ENCODE measurements around the gene SLC5A5. TPM values are rescaled to one million over a fixed set of nuclear protein-coding genes. Genes with fewer than 3 reads are reported as not detected.

Gene SLC5A5
- total RNA-seq, 1 experiment from 2014 or later, result 1.8 TPM

DNA sequence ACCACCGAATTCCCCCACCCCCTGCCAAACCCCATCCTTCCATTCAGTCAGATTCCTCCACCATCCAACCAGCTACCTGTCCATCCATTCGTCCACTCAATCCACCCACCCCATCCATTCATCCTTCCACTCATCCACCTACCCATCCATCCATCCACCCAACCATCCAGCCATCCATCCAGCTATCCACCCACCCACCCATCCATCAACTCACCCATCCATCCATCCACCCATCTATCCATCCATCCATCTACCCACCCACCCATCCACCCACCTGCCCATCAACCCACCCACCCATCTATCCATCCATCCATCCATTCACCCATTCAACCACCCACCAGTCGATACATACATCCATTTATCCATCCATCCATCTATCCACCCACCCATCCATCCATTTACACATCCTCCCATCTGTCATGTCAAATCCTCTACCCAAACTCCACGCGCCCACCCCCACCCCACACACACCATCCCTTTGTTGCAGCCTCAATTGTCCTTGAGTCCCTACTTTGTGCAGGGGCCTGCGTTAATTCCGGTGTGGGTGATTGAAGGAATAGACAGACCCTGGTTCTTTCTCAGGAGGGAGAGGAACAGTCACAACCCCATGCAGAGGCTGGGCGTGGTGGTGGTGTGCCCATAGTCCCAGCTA is 5.3 kb upstream of the SLC5A5 start:
- Mint-ChIP-seq H3K27me3 (ENCODE audit: low read depth) (peaks cover 33% of the 10 kb centered on the region), H3K36me3 (ENCODE audit: insufficient read depth in 1 of 3, low read depth in 3 of 3) (peaks cover 23 to 44% (median 32%) of the 10 kb centered on the region in 3 experiments), H3K4me1 (peaks cover 13 to 30% of the 10 kb centered on the region in 2 experiments), H3K4me3 (no peak overlapping the region; a peak in 1 of 5 replicates), H3K27ac (no peak overlapping the region), H3K9me3 (no peaks in the 10 kb centered on the region; a peak in 2 of 5 replicates)
- H4K91ac ChIP-seq (ENCODE audit: insufficient read length, low read depth, low read length), result no peak overlapping the region
- no peaks in the 10 kb centered on the region for H4K20me1 ChIP-seq (ENCODE audit: control insufficient read depth, insufficient read depth, insufficient read length)
- TF ChIP-seq, protein P1, sequence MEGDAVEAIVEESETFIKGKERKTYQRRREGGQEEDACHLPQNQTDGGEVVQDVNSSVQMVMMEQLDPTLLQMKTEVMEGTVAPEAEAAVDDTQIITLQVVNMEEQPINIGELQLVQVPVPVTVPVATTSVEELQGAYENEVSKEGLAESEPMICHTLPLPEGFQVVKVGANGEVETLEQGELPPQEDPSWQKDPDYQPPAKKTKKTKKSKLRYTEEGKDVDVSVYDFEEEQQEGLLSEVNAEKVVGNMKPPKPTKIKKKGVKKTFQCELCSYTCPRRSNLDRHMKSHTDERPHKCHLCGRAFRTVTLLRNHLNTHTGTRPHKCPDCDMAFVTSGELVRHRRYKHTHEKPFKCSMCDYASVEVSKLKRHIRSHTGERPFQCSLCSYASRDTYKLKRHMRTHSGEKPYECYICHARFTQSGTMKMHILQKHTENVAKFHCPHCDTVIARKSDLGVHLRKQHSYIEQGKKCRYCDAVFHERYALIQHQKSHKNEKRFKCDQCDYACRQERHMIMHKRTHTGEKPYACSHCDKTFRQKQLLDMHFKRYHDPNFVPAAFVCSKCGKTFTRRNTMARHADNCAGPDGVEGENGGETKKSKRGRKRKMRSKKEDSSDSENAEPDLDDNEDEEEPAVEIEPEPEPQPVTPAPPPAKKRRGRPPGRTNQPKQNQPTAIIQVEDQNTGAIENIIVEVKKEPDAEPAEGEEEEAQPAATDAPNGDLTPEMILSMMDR (conservative IDR thresholded peaks at IDR 0.05), result no peak
- H3K18ac ChIP-seq (ENCODE audit: insufficient read length, low read depth, low read length), result no peak overlapping the region
- H3K4me2 ChIP-seq (ENCODE audit: insufficient read depth, insufficient read length, low read length), result no peak overlapping the region
- H2AFZ ChIP-seq (ENCODE audit: low read length), result no peak overlapping the region
- no peak overlapping the region for H4K5ac ChIP-seq (ENCODE audit: insufficient read length, low read depth, low read length)
- peaks cover 3% of the 10 kb centered on the region for H3K79me1 ChIP-seq (ENCODE audit: insufficient read depth, low read depth, low read length, poor library complexity, severe bottlenecking)
- no peak overlapping the region for H2BK12ac ChIP-seq (ENCODE audit: insufficient read length, low read depth, low read length)
- no peak overlapping the region for H3K14ac ChIP-seq (ENCODE audit: insufficient read depth, low read length)
- no peaks in the 10 kb centered on the region; the same call in 1 of the 2 replicates for H3K27me3 ChIP-seq (ENCODE audit: insufficient read depth, low read length)
- H3T11ph ChIP-seq (ENCODE audit: low read length), result no peak overlapping the region
- H2BK120ac ChIP-seq (ENCODE audit: low read depth, low read length, poor library complexity, severe bottlenecking), result no peak overlapping the region
- no peak overlapping the region for H2BK15ac ChIP-seq (ENCODE audit: low read depth, low read length)
- H3K23ac ChIP-seq (ENCODE audit: insufficient read length, low read depth, low read length), result no peak overlapping the region
- no peak overlapping the region for H2BK20ac ChIP-seq (ENCODE audit: low read depth, low read length, poor library complexity, severe bottlenecking)
- no peaks in the 10 kb centered on the region; the same call in 1 of the 2 replicates for H3K4me1 ChIP-seq (ENCODE audit: insufficient read depth, low read length)
- no peaks in the 10 kb centered on the region for H3K23me2 ChIP-seq (ENCODE audit: insufficient read length, low read depth, low read length, poor library complexity, severe bottlenecking)
- H2BK5ac ChIP-seq (ENCODE audit: insufficient read length, low read length), result no peak overlapping the region
- no peak overlapping the region for H4K8ac ChIP-seq (replicated peaks; ENCODE audit: insufficient read length, low read depth, low read length)
- no peak for DNase-seq
- H3K56ac ChIP-seq (ENCODE audit: insufficient read length, low read depth, low read length), result no peak overlapping the region
- no peak overlapping the region for H3K4ac ChIP-seq (ENCODE audit: low read depth, low read length)
- peaks cover 3% of the 10 kb centered on the region; the same call in 1 of the 2 replicates for H3K79me2 ChIP-seq (ENCODE audit: insufficient read depth, low read length)
- 100% methylated on average over 2 of the region's 8 CpGs for WGBS (ENCODE audit: extremely low coverage, insufficient read length, low lambda C conversion rate)
- H2AK5ac ChIP-seq (ENCODE audit: insufficient read length, low read length), result no peak overlapping the region
- H3K9ac ChIP-seq (ENCODE audit: extremely low read depth, insufficient read length, low read length), result no peak overlapping the region
- H3K27ac ChIP-seq (ENCODE audit: insufficient read length, low read depth, low read length), result no peak overlapping the region
- H3K9me3 ChIP-seq (ENCODE audit: control insufficient read depth, low read depth, low read length), result no peaks in the 10 kb centered on the region

Data from H9 (cell line).